Midbrain (tissue), 1 donor: ENCODE measurements around the gene DEPDC1.
"Not testable (repeated sequence)": the region's sequence is repeated elsewhere in the genome, so short reads cannot be mapped to it uniquely, and the experiment has no call there.

ENCODE experiments used
- DNase-seq: peaks from one replicate; lab custom pipeline; 2025; lab: John Stamatoyannopoulos, UW

DEPDC1 gene

GRCh38 chr1:68478662-68479061 lies 18.2 kb downstream of the DEPDC1 start:
- no peak for DNase-seq

- not testable (repeated sequence) for DNase-seq
Observed at GRCh38 chr1:68476626-68477025, 20.3 kb downstream of the DEPDC1 start.

- DNase-seq, result no peak
Observed at GRCh38 chr1:68473060-68473459, 23.8 kb downstream of the DEPDC1 start.

- no peak for DNase-seq
Observed at GRCh38 chr1:68470388-68470970, 26.4 kb downstream of the DEPDC1 start.

- DNase-seq, result no peak
Observed at GRCh38 chr1:68464891-68465290, 32.0 kb downstream of the DEPDC1 start.

GRCh38 chr1:68460935-68461334 lies 35.9 kb downstream of the DEPDC1 start:
- DNase-seq, result no peak

GRCh38 chr1:68459796-68460195 lies 37.1 kb downstream of the DEPDC1 start:
- no peak for DNase-seq

GRCh38 chr1:68459091-68459490 lies 37.8 kb downstream of the DEPDC1 start:
- DNase-seq, result no peak

GRCh38 chr1:68456202-68456601 lies 40.7 kb downstream of the DEPDC1 start:
- no peak for DNase-seq

GRCh38 chr1:68454534-68454933 lies 42.3 kb downstream of the DEPDC1 start:
- no peak for DNase-seq

GRCh38 chr1:68453060-68453670 lies 43.7 kb downstream of the DEPDC1 start:
- no peak for DNase-seq

GRCh38 chr1:68449901-68450300 lies 47.0 kb downstream of the DEPDC1 start, which contains the start of gene RPE65:
TSS of gene RPE65 (minus strand) at chr1:68449954. CDS start at chr1:68449905, 49 bp downstream.
- peak; percentile 62 for DNase-seq

- DNase-seq, result no peak
Observed at GRCh38 chr1:68448365-68448764, 48.5 kb downstream of the DEPDC1 start.

GRCh38 chr1:68445709-68446108 lies 51.2 kb downstream of the DEPDC1 start:
- DNase-seq, result no peak

- no peak for DNase-seq
Observed at GRCh38 chr1:68442822-68443556, 53.9 kb downstream of the DEPDC1 start.

- no peak for DNase-seq
Observed at GRCh38 chr1:68442006-68442405, 54.9 kb downstream of the DEPDC1 start.

GRCh38 chr1:68438310-68438709 lies 58.6 kb downstream of the DEPDC1 start:
- DNase-seq, result no peak

- no peak for DNase-seq
Observed at GRCh38 chr1:68433395-68433794, 63.5 kb downstream of the DEPDC1 start.

GRCh38 chr1:68431076-68431475 lies 65.8 kb downstream of the DEPDC1 start:
- DNase-seq, result no peak

GRCh38 chr1:68429233-68429808 lies 67.6 kb downstream of the DEPDC1 start:
- DNase-seq, result no peak

GRCh38 chr1:68426594-68426993 lies 70.3 kb downstream of the DEPDC1 start:
- no peak for DNase-seq
